ENCODE measurements around the gene UBE4A. TPM values are rescaled to one million over a fixed set of nuclear protein-coding genes. Genes with fewer than 3 reads are reported as not detected.

The UBE4A gene
- total RNA-seq, 2 donors from 2014 or later, result 39.6 to 42.6 TPM

GRCh38 chr11:118396097-118396501 is 36.7 kb downstream of the UBE4A start:
- TF ChIP-seq, protein P1, sequence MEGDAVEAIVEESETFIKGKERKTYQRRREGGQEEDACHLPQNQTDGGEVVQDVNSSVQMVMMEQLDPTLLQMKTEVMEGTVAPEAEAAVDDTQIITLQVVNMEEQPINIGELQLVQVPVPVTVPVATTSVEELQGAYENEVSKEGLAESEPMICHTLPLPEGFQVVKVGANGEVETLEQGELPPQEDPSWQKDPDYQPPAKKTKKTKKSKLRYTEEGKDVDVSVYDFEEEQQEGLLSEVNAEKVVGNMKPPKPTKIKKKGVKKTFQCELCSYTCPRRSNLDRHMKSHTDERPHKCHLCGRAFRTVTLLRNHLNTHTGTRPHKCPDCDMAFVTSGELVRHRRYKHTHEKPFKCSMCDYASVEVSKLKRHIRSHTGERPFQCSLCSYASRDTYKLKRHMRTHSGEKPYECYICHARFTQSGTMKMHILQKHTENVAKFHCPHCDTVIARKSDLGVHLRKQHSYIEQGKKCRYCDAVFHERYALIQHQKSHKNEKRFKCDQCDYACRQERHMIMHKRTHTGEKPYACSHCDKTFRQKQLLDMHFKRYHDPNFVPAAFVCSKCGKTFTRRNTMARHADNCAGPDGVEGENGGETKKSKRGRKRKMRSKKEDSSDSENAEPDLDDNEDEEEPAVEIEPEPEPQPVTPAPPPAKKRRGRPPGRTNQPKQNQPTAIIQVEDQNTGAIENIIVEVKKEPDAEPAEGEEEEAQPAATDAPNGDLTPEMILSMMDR (conservative IDR thresholded peaks at IDR 0.05), result no peak
- peaks cover 11% of the 10 kb centered on the region for H3K4me1 Mint-ChIP-seq
- WGBS, 2 experiments (ENCODE audit: insufficient coverage in 1 of 2, insufficient read length in 1 of 2), result 92 to 95% methylated on average over 6 of the region's 6 CpGs
- Histone ChIP-seq H3K9me3 (ENCODE audit: control insufficient read depth, low read length) (no peaks in the 10 kb centered on the region), H3K4me1 (ENCODE audit: control insufficient read depth, insufficient read depth, low read length) (no peaks in the 10 kb centered on the region), H3K4me3 (ENCODE audit: low read length) (no peak overlapping the region), H3K9ac (ENCODE audit: extremely low read depth, low read length, poor library complexity, severe bottlenecking) (no peak overlapping the region), H3K36me3 (ENCODE audit: control insufficient read depth, insufficient read depth, low read length) (peaks cover 55% of the 10 kb centered on the region), H3K27me3 (ENCODE audit: control insufficient read depth, insufficient read depth, low read length, poor library complexity, severe bottlenecking) (no peaks in the 10 kb centered on the region), H3K27ac (ENCODE audit: low read depth, low read length) (no peak overlapping the region)
- DNase-seq, result no peak
- no peaks in the 10 kb centered on the region for H3K9me3 Mint-ChIP-seq
- no peak overlapping the region for H3K4me3 Mint-ChIP-seq
- H3K27ac Mint-ChIP-seq, result no peak overlapping the region
- no peaks in the 10 kb centered on the region for H3K27me3 Mint-ChIP-seq (ENCODE audit: insufficient read depth)
- H3K36me3 Mint-ChIP-seq (ENCODE audit: low read depth), result peaks cover 31% of the 10 kb centered on the region

DNA sequence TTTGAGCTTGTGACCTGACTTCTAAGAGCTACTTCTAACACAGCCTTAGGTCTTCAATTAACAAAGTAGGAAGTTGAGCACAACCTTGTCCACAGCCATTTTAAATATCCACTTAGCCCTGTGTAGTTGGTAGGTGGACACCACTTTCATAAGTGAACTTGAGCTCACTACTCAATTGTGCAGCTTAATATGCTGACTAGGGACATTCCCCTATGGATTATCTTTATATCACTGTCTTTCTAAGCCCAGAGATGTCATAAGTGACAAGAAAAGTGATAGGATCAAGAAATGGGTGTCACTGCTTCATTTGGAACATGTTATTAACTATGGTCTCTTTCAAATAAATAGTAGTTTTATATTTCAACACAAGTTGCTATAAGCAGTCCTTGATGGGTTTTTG is 38.0 kb downstream of the UBE4A start:
- Histone ChIP-seq H3K9me3 (ENCODE audit: control insufficient read depth, low read length) (no peaks in the 10 kb centered on the region), H3K4me3 (ENCODE audit: low read length) (no peak overlapping the region), H3K36me3 (ENCODE audit: control insufficient read depth, insufficient read depth, low read length) (peaks cover 46% of the 10 kb centered on the region), H3K9ac (ENCODE audit: extremely low read depth, low read length, poor library complexity, severe bottlenecking) (no peak overlapping the region), H3K27ac (ENCODE audit: low read depth, low read length) (no peak overlapping the region), H3K4me1 (ENCODE audit: control insufficient read depth, insufficient read depth, low read length) (no peaks in the 10 kb centered on the region), H3K27me3 (ENCODE audit: control insufficient read depth, insufficient read depth, low read length, poor library complexity, severe bottlenecking) (no peaks in the 10 kb centered on the region)
- H3K4me1 Mint-ChIP-seq, result peaks cover 16% of the 10 kb centered on the region
- H3K4me3 Mint-ChIP-seq, result no peak overlapping the region
- DNase-seq, result no peak
- H3K27me3 Mint-ChIP-seq (ENCODE audit: insufficient read depth), result no peaks in the 10 kb centered on the region
- TF ChIP-seq, protein P1 (conservative IDR thresholded peaks at IDR 0.05), result no peak
- peaks cover 26% of the 10 kb centered on the region for H3K36me3 Mint-ChIP-seq (ENCODE audit: low read depth)
- H3K27ac Mint-ChIP-seq, result no peak overlapping the region
- no peaks in the 10 kb centered on the region for H3K9me3 Mint-ChIP-seq

DNA sequence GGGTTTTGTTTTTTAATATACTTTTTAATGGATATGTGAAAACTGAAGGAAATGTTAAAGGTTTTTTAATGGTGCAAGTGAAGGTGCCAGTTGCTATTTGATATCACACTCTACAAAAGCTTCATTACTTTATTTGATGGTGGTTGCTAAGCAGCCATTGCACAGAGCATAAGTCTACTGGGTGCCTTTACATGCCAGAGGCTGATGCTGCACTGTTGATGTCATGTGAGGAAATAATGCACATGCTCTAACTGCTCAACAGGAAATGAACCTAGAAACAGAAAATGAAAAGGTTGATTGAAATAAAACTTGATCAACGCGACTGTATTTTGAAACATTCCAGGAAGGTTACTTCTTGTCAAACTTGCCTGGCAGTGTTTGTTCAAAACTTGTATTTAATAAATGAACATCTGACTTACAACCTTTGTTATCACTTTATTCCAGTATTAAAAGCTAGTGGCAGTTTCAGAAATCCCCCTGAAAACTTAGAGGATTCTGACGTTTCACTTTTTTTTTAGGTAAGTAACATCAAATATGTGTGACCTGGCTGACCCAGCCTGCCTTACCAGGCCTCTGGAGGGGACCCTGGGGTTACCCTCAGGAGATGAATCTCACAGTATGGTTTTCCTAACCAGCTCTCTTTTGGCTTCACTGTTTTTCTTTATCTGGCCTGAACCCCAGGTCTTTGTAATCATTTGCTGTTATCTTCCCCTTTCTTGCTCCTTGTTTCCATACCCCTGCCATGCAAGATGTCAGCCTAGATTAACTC is 39.6 kb downstream of the UBE4A start:
- H3K27me3 Mint-ChIP-seq (ENCODE audit: insufficient read depth), result no peaks in the 10 kb centered on the region
- H3K36me3 Mint-ChIP-seq (ENCODE audit: low read depth), result peaks cover 15% of the 10 kb centered on the region
- DNase-seq, result no peak
- WGBS, 2 experiments (ENCODE audit: insufficient coverage in 1 of 2, insufficient read length in 1 of 2), result 92 to 96% methylated on average over 3 of the region's 3 CpGs
- H3K27ac ChIP-seq (ENCODE audit: low read depth, low read length), result no peak overlapping the region
- H3K4me3 ChIP-seq (ENCODE audit: low read length), result no peak overlapping the region
- TF ChIP-seq, protein P1 (conservative IDR thresholded peaks at IDR 0.05), result no peak
- H3K36me3 ChIP-seq (ENCODE audit: control insufficient read depth, insufficient read depth, low read length), result peaks cover 32% of the 10 kb centered on the region
- H3K27me3 ChIP-seq (ENCODE audit: control insufficient read depth, insufficient read depth, low read length, poor library complexity, severe bottlenecking), result no peaks in the 10 kb centered on the region
- H3K27ac Mint-ChIP-seq, result peak overlapping the region; percentile 99
- H3K9me3 Mint-ChIP-seq, result no peaks in the 10 kb centered on the region
- peak overlapping the region; percentile 24 for H3K9ac ChIP-seq (ENCODE audit: extremely low read depth, low read length, poor library complexity, severe bottlenecking)
- H3K9me3 ChIP-seq (ENCODE audit: control insufficient read depth, low read length), result no peaks in the 10 kb centered on the region
- H3K4me3 Mint-ChIP-seq, result no peak overlapping the region
- peaks cover 22% of the 10 kb centered on the region for H3K4me1 Mint-ChIP-seq
- no peaks in the 10 kb centered on the region for H3K4me1 ChIP-seq (ENCODE audit: control insufficient read depth, insufficient read depth, low read length)

All from endodermal cell (in vitro differentiated cells).